Midbrain (tissue), 1 donor: ENCODE measurements around the gene NFATC4.

Experiments
- DNase-seq: peaks from one replicate; lab custom pipeline; 2025; lab: John Stamatoyannopoulos, UW

NFATC4 gene

GRCh38 chr14:24409956-24410355, 42.0 kb downstream of the NFATC4 start:
- DNase-seq, result no peak

- no peak for DNase-seq
Observed at GRCh38 chr14:24411443-24412389, 43.7 kb downstream of the NFATC4 start.

GRCh38 chr14:24414077-24414476, 46.1 kb downstream of the NFATC4 start:
- DNase-seq, result no peak

- DNase-seq, result no peak
Observed at GRCh38 chr14:24414732-24415420, 46.9 kb downstream of the NFATC4 start.

- DNase-seq, result no peak
Observed at GRCh38 chr14:24415421-24416253, 47.7 kb downstream of the NFATC4 start.

- DNase-seq, result no peak
Observed at GRCh38 chr14:24416254-24416931, 48.4 kb downstream of the NFATC4 start.

- DNase-seq, result no peak
Observed at GRCh38 chr14:24416932-24417619, 49.1 kb downstream of the NFATC4 start.

- DNase-seq, result no peak
Observed at GRCh38 chr14:24417832-24418491, 50.0 kb downstream of the NFATC4 start.

- DNase-seq, result no peak
Observed at GRCh38 chr14:24418492-24418873, 50.5 kb downstream of the NFATC4 start.

- DNase-seq, result no peak
Observed at GRCh38 chr14:24422261-24422660, 54.3 kb downstream of the NFATC4 start.

GRCh38 chr14:24422694-24423601, 55.0 kb downstream of the NFATC4 start:
- DNase-seq, result no peak

GRCh38 chr14:24425704-24426103, 57.7 kb downstream of the NFATC4 start:
- no peak for DNase-seq

GRCh38 chr14:24426150-24426911, 58.3 kb downstream of the NFATC4 start:
- no peak for DNase-seq

- no peak for DNase-seq
Observed at GRCh38 chr14:24426912-24427536, 59.0 kb downstream of the NFATC4 start.

GRCh38 chr14:24427537-24428508, 59.8 kb downstream of the NFATC4 start:
- DNase-seq, result no peak

- no peak for DNase-seq
Observed at GRCh38 chr14:24428628-24429394, 60.8 kb downstream of the NFATC4 start.
